Erythroblast (primary cell): ENCODE results near the gene C6orf58.

Source experiments
- GATA1 ChIP-seq: IDR thresholded peaks from 2 replicates; pipeline ENCODE4 v1.6.1; 2011; ENCODE audit warnings: low read depth, mild to moderate bottlenecking, control low read depth, low read length, moderate library complexity
- POLR2A ChIP-seq: IDR thresholded peaks from 2 replicates; pipeline ENCODE4 v1.6.1; 2011; ENCODE audit warnings: mild to moderate bottlenecking, low read length

DNA sequence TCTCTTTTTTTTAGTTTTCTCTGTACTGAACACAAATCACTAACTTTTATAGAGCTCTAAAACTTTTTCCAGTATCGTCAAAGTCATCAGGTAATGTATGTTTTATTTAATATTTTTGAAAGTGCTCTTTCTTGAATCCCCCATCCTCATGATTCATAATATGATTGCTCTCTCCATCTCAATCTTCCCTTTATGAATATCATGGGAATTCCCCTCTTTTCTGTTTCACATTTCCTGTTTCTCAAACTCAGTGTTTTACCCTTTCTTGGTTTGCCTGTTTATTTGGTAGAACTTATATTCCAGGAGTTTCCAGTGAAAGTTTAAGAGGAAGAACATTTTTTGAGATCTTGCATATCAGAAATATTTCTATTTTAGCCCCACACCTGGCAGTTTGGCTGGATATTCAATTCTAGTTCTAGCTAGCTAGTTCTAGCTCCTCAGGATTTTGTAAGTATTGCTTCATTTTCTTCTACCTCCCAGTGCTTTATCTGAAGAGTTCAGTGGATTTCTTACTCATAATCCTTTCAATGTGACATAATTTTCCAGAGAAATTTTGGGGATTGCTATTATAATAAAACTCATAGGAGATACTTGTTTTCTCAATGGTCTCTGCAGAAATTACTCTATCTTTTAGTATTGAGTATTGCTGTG, 6.1 kb upstream of the C6orf58 start:
- TF ChIP-seq POLR2A, result no peak
- TF ChIP-seq GATA1, result no peak
